Colonic mucosa (tissue), 4 donors: Measurements from ENCODE around the gene FBXO31. TPM values are rescaled to one million over a fixed set of nuclear protein-coding genes. Genes with fewer than 3 reads are reported as not detected.

Experiments used
- DNase-seq: peaks from one replicate; pipeline ENCODE4 v3.0.0-alpha.2; 2020
- H3K27ac ChIP-seq: fragments of 200-600 bp; one replicate; pipeline ENCODE4 v1.8.0; 2021
- H3K27me3 ChIP-seq: fragments of 200-600 bp; one replicate; pipeline ENCODE4 v1.8.0; 2021
- H3K36me3 ChIP-seq: fragments of 200-600 bp; one replicate; pipeline ENCODE4 v1.8.0; 2021
- H3K4me1 ChIP-seq: fragments of 200-600 bp; one replicate; pipeline ENCODE4 v1.8.0; 2021; ENCODE audit warnings: mild to moderate bottlenecking
- H3K4me3 ChIP-seq: fragments of 200-600 bp; one replicate; pipeline ENCODE4 v1.8.0; 2021
- H3K9ac ChIP-seq, 2 donors: one replicate each; pipeline ENCODE4 v1.7.0; 2013; ENCODE audit warnings: control low read depth in 2 of 2, low read depth in 2 of 2, low read length in 2 of 2
- H3K9me3 ChIP-seq: fragments of 200-600 bp; one replicate; pipeline ENCODE4 v1.8.0; 2021
- intact Hi-C: fragments of 100-400 bp; cut with DNase I; formaldehyde crosslinking; loops from one replicate; pipeline ENCODE4 v1.14.1; 2022
- total RNA-seq, 2 donors: library from RNA; stranded (reverse); fragmentation: NEBNext Ultra II Directional in 1 of 2; extraction: Animal tissue kit (Norgen Biotek cat#: 25700) in 1 of 2; gene quantifications; one replicate each; pipeline ENCODE4 v1.2.1, GENCODE V29; 2021
- TF ChIP-seq, protein P1 (sequence below): fragments of 200-600 bp; IDR thresholded peaks from one replicate; pipeline ENCODE4 v1.8.0; 2022; ENCODE audit warnings: antibody characterized with exemption, mild to moderate bottlenecking
- donor health status: healthy.
- donor health status: DM: no; HTN: no; CAD: no.
- donor health status: DM: no; HTN: no; CAD: no.

FBXO31 gene
- total RNA-seq, 2 donors from 2014 or later, result 35.1 to 52.3 TPM

- no peak for DNase-seq
- Histone ChIP-seq H3K36me3 (peaks cover 9% of the 10 kb centered on the region), H3K4me1 (no peaks in the 10 kb centered on the region), H3K9me3 (no peaks in the 10 kb centered on the region), H3K27ac (no peak overlapping the region), H3K9ac (no peak overlapping the region), H3K27me3 (no peaks in the 10 kb centered on the region), H3K4me3 (no peak overlapping the region)
- intact Hi-C loops, result no loop called here
- TF ChIP-seq, protein P1, sequence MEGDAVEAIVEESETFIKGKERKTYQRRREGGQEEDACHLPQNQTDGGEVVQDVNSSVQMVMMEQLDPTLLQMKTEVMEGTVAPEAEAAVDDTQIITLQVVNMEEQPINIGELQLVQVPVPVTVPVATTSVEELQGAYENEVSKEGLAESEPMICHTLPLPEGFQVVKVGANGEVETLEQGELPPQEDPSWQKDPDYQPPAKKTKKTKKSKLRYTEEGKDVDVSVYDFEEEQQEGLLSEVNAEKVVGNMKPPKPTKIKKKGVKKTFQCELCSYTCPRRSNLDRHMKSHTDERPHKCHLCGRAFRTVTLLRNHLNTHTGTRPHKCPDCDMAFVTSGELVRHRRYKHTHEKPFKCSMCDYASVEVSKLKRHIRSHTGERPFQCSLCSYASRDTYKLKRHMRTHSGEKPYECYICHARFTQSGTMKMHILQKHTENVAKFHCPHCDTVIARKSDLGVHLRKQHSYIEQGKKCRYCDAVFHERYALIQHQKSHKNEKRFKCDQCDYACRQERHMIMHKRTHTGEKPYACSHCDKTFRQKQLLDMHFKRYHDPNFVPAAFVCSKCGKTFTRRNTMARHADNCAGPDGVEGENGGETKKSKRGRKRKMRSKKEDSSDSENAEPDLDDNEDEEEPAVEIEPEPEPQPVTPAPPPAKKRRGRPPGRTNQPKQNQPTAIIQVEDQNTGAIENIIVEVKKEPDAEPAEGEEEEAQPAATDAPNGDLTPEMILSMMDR, result no peak
Observed at GRCh38 chr16:87336434-87337240, 46.9 kb downstream of the FBXO31 start.

- Histone ChIP-seq H3K9ac (no peak overlapping the region), H3K4me3 (no peak overlapping the region), H3K36me3 (peaks cover 17% of the 10 kb centered on the region), H3K4me1 (no peaks in the 10 kb centered on the region), H3K27me3 (no peaks in the 10 kb centered on the region), H3K27ac (no peak overlapping the region), H3K9me3 (no peaks in the 10 kb centered on the region)
- TF ChIP-seq, protein P1, result no peak
- no peak for DNase-seq
- intact Hi-C loops, result no loop called here
Observed at GRCh38 chr16:87335625-87336433, 47.7 kb downstream of the FBXO31 start.

GRCh38 chr16:87334651-87335624 is 48.6 kb downstream of the FBXO31 start:
- Histone ChIP-seq H3K36me3 (peaks cover 17% of the 10 kb centered on the region), H3K9ac (no peak overlapping the region), H3K9me3 (no peaks in the 10 kb centered on the region), H3K27me3 (no peaks in the 10 kb centered on the region), H3K4me3 (no peak overlapping the region), H3K4me1 (no peaks in the 10 kb centered on the region), H3K27ac (no peak overlapping the region)
- intact Hi-C loops, result no loop called here
- DNase-seq, result no peak
- TF ChIP-seq, protein P1, result no peak

DNA sequence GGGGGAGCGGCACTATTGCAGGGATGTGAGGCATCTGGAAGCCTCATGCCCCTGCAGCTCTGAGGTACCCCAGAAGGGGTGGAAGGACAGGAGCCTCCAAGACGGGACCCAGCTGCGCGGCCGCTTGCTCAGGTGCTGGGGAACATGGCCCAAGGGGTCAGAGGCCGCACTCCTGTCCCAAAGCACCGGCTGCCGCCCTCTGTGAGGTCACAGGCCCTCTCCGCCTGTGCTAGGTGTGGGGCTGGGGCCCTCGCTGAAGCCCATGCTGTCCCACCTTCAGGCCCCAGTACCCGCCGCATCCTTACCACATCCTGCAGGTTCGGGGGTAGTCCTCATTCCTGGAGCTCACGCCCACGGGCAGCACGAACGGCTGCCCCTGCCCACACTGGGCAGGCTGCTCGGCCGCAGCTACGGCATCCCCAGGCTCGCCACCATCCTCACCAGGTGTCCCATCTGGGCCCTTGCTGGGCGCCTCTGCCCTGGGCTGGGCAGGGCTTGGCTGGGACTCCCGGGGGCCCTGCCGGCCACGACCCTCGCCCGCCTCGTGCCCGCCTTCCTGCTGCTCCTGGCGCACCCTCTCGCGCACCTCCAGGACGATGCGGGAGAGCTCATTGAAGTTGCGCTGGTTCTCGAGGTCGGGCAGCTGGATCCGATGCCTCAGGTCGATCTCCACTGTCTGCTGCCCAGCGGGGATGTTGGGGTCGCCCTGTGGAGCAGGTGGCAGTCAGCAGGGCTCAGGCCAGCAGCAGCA is 49.8 kb downstream of the FBXO31 start:
- H3K36me3 ChIP-seq, result peaks cover 17% of the 10 kb centered on the region
- no peaks in the 10 kb centered on the region for H3K9me3 ChIP-seq
- H3K4me1 ChIP-seq, result no peaks in the 10 kb centered on the region
- intact Hi-C loops, result no loop called here
- H3K27me3 ChIP-seq, result no peaks in the 10 kb centered on the region
- H3K9ac ChIP-seq, result no peak overlapping the region
- no peak overlapping the region for H3K4me3 ChIP-seq
- TF ChIP-seq, protein P1, result no peak
- no peak for DNase-seq
- H3K27ac ChIP-seq, result no peak overlapping the region
